DMS79 (cell line): ENCODE measurements around the gene PLK4.
"Not testable (repeated sequence)": the region's sequence is repeated elsewhere in the genome, so short reads cannot be mapped to it uniquely, and the experiment has no call there.

Experiments
- DNase-seq: peaks from one replicate; lab custom pipeline; 2025; lab: John Stamatoyannopoulos, UW

The PLK4 gene

GRCh38 chr4:127905029-127905428, 24.3 kb downstream of the PLK4 start:
- no peak for DNase-seq

- DNase-seq = no peak
Measured at GRCh38 chr4:127916512-127916911, 35.8 kb downstream of the PLK4 start.

- DNase-seq = no peak
Measured at GRCh38 chr4:127917151-127917550, 36.5 kb downstream of the PLK4 start.

- no peak for DNase-seq
Measured at GRCh38 chr4:127920521-127920920, 39.8 kb downstream of the PLK4 start.

- no peak for DNase-seq
Measured at GRCh38 chr4:127922226-127922625, 41.5 kb downstream of the PLK4 start.

- DNase-seq = not testable (repeated sequence)
Measured at GRCh38 chr4:127925720-127926119, 45.0 kb downstream of the PLK4 start.

- no peak for DNase-seq
Measured at GRCh38 chr4:127930175-127930574, 49.5 kb downstream of the PLK4 start.

- not testable (repeated sequence) for DNase-seq
Measured at GRCh38 chr4:127931836-127932235, 51.1 kb downstream of the PLK4 start.

- no peak for DNase-seq
Measured at GRCh38 chr4:127936974-127937373, 56.3 kb downstream of the PLK4 start.
